Measurements from ENCODE around the gene ARHGAP6.
"Not testable (repeated sequence)": the region's sequence is repeated elsewhere in the genome, so short reads cannot be mapped to it uniquely, and the experiment has no call there.

The ARHGAP6 gene

DNA sequence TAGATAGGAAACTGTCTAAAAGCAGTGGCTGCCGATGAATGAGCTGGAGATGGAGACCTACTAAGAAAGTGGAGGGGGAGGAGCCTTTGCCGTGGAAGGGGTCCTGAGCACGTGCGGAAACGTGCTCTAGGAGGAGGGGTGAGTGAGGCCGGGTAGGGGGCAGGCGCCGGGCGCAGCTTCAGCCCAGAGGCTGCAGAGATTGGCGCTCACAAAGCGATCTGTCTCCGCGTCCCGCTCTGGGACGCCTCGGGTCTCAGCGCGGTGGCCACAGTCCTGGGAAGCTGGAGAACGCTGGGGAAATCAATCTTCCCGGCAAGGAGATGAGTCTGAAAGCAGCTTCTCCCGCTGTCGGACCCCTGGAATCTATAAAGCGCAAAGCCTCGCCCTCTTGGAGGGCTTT is 444 bp upstream of the ARHGAP6 start:
- Mint-ChIP-seq H3K27me3 (peaks cover 54% of the 10 kb centered on the region), H3K36me3 (ENCODE audit: low read depth) (no peaks in the 10 kb centered on the region), H3K9me3 (no peaks in the 10 kb centered on the region), H3K4me3 (no peak overlapping the region), H3K27ac (no peak overlapping the region), H3K4me1 (ENCODE audit: low read depth) (peaks cover 9% of the 10 kb centered on the region)

DNA sequence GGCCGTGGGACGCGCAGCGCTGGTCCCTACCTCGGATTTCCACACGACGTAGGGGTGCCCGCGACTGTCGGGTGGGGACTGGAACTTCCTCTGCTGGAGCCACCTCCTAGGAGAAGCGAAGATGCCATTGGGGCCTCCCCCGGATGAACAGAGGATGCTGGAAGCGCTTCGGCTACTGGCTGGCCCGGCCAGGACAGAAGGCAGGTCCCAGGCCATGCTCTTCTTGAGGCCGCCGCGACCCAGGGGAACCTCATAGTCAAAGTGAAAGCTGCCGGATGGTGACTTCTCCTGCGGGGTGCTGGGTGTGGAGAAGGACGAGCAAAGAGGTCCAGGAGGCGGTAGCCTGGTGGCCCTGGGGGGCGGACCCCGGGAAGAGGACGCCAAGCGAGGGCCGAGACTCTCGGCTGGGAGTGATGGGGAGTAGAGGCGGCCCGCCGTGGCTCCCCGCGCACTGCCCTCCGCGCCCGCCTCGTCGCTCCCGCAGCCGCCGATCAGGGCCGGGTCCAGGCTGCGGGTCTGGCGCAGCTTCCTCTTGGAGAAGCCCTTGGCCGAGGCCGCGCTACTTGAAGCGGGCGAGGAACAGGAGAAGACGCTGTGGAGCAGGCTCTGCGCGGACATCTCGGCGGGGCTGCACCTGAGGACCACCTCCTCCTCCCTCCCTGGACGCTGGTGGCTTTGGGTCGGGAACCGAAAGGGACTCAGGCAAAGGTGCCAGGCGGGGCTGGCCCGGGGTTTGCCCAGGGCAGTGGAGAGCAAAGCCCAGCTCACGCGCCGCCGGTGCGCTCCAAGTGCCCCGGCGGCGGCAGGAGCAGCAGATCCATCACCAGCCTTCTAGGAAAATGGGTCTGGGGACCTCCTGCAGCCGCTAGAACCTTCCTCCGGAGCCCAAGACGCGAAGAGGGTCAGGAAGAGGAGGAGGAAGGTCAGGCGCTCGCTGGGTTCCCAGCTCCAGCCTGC is 1.2 kb downstream of the ARHGAP6 start:
- Mint-ChIP-seq H3K4me3 (no peak overlapping the region), H3K36me3 (ENCODE audit: low read depth) (no peaks in the 10 kb centered on the region), H3K27me3 (peaks cover 48% of the 10 kb centered on the region)

DNA sequence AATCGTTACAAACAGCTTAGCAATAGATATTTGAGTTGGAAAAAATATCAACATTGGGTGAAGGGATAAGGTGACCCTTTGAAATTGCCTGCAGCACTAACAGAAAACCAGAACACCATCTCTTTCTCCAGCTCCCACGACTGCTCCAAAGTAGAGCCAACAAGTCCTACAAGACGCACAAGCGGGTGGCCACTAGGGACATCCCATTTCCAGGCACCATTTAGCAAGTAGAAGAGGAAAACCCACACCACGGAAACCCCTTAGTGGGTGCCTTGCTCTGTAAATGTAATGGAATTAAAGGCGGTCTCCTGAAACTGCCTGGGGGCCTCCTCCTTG is 1.9 kb downstream of the ARHGAP6 start:
- H3K27me3 Mint-ChIP-seq, result peaks cover 49% of the 10 kb centered on the region
- H3K9me3 Mint-ChIP-seq, result no peaks in the 10 kb centered on the region
- peaks cover 9% of the 10 kb centered on the region for H3K4me1 Mint-ChIP-seq (ENCODE audit: low read depth)
- no peak overlapping the region for H3K4me3 Mint-ChIP-seq
- H3K36me3 Mint-ChIP-seq (ENCODE audit: low read depth), result no peaks in the 10 kb centered on the region
- no peak overlapping the region for H3K27ac Mint-ChIP-seq

More for the DNA sequence above, 1.2 kb downstream of the ARHGAP6 start:
- peaks cover 9% of the 10 kb centered on the region for H3K4me1 Mint-ChIP-seq (ENCODE audit: low read depth)
- H3K9me3 Mint-ChIP-seq, result no peaks in the 10 kb centered on the region
- no peak overlapping the region for H3K27ac Mint-ChIP-seq

DNA sequence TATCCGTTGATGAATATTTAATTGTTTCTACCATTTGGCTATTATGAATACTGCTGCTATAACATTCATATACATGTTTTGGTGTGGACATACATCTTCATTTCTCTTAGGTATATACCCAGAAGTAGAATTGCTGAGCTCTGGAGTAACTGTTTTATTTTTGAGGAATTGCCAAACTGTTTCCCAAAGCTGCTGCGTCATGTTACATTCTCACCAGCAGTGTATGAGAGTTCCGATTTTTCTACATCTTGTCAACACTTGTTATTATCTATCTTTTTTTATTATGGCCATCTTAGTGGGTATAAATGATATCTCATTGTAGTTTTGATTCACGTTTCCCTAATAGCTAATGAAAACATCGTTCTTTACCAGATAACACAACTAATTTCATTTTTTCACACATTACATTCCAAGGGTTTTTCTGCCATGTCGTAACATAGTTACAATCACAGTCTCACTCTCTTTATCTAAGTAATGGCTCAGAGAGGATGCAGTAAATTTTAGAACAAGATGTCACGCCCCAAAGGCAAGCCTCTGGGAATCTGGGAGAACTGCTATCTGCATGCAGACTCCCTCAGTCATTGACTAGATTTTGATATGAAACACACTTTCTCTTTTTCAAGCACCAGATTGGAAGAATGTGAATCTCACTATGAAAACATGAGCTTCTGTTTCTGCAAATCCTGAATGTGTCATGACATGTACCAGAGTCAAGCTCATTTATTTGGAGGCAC is 10.3 kb downstream of the ARHGAP6 start:
- no peaks in the 10 kb centered on the region for H3K4me1 Mint-ChIP-seq (ENCODE audit: low read depth)
- H3K9me3 Mint-ChIP-seq, result no peaks in the 10 kb centered on the region
- H3K27ac Mint-ChIP-seq, result no peak overlapping the region
- no peaks in the 10 kb centered on the region for H3K36me3 Mint-ChIP-seq (ENCODE audit: low read depth)
- no peak overlapping the region for H3K4me3 Mint-ChIP-seq
- peaks cover 14% of the 10 kb centered on the region for H3K27me3 Mint-ChIP-seq

DNA sequence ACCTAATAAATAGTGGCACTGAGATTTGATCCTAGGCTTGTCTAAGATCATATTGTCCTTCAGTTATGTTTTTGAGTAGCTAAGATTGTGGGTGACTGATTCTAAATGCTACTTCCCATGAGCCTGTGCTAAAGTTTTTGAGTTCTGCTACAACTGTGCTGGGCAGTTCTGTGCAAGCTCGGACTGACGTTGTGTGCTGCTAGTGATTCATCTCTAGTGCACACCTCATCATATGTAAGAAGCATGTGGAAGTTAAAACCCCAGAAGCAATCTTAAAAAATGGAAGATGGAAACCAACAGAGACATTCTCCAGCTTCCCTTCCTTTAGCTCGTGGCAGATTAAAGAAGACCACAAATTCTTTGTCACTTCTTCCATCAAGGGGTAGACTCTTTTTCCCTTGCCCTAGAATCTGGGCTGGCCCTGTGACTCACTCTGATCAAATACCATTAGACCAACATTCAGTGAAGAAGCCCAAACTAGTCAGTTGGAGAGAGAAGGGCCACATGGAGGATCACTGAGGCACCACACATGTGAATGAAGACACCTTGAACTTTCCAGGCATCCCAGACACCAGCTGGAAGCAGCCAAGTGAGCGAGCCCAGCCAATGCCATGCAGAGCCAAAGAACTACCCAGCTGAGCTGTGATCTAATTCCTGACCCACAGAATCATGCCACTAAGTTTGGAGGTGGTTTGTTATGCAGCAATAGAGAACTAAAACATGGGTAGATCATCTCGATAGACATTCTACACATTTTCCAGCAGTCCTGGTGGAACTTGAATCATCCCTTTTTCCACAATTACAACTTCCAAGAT is 16.8 kb downstream of the ARHGAP6 start:
- Mint-ChIP-seq H3K4me3 (no peak overlapping the region), H3K9me3 (no peaks in the 10 kb centered on the region), H3K36me3 (ENCODE audit: low read depth) (no peaks in the 10 kb centered on the region), H3K27ac (no peak overlapping the region), H3K4me1 (ENCODE audit: low read depth) (peaks cover 3% of the 10 kb centered on the region), H3K27me3 (peaks cover 9% of the 10 kb centered on the region)

DNA sequence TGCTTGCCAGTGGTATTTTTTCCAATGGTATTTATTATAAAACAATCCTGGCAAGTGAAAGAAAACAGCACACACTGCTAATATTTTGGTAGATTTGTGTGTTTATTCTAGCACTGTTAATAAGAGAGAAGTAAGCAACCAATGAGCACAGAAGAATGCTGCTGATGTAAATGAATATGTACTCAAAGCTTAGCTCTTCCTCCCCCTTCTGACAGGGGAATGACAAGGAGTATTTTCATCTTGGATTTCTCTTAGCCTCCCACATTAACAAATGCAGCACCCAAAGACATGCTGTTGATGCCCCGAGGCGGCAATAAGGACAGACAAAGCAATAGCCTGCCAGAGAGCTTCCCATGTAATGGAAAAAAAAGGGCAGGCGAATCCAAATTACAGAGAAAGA is 18.6 kb downstream of the ARHGAP6 start:
- H3K4me3 Mint-ChIP-seq, result no peak overlapping the region
- H3K27ac Mint-ChIP-seq, result no peak overlapping the region
- H3K4me1 Mint-ChIP-seq (ENCODE audit: low read depth), result peaks cover 3% of the 10 kb centered on the region
- H3K27me3 Mint-ChIP-seq, result peaks cover 17% of the 10 kb centered on the region
- H3K9me3 Mint-ChIP-seq, result no peaks in the 10 kb centered on the region
- H3K36me3 Mint-ChIP-seq (ENCODE audit: low read depth), result no peaks in the 10 kb centered on the region

DNA sequence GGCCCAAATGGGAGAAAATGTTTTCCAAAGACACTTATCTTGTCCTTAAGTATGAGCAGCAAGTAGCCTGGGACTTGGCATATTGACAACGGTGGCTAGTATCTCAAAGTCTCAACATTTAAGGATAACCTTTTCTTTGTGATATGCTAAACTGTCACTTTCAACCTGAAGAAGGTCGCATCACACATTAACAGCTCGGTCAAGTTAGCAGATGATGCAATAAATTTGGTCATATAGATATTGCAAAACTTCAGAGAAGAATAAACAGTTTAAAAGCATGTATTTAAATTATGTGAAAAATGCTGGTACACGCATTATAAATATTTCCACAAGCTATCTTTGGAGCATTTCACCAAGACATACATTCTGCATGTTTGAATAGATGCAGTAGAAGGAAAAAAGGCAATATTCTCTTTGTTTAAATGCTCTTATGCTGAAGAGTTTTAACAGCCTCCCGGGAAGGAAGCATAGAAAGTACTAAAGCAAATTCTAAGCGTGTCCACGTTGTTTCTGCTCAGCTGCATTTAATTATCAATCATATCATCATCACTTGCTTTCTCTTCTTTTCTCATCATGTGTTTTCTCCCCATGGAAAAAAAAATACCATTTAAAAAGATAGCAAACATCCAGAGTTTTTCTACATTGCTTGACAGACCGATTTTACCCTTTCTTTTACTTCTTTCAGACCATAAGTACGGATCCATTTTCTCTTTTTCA is 24.2 kb downstream of the ARHGAP6 start:
- H3K27me3 Mint-ChIP-seq, result peaks cover 17% of the 10 kb centered on the region
- no peaks in the 10 kb centered on the region for H3K9me3 Mint-ChIP-seq
- no peaks in the 10 kb centered on the region for H3K36me3 Mint-ChIP-seq (ENCODE audit: low read depth)
- no peak overlapping the region for H3K4me3 Mint-ChIP-seq
- H3K27ac Mint-ChIP-seq, result no peak overlapping the region
- no peaks in the 10 kb centered on the region for H3K4me1 Mint-ChIP-seq (ENCODE audit: low read depth)

DNA sequence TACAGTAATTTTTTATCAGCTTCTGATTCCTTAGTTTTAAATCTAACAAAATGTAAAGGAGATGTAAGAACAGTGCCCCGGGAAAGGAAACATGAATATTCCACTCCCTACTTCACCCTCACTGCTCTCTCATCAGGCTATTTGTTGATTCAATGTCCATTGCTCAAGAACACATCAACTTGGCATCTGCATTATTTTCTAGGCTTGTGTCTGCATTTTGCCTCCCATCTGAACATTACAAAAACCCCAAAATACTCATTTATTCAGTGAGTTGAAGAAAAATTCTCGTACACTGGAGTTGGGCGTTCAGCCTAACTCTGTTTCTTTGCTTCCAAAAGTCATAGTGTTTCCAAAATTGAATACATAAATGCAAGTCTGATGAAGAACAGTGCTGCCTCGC is 25.6 kb downstream of the ARHGAP6 start:
- Mint-ChIP-seq H3K27me3 (peaks cover 7% of the 10 kb centered on the region), H3K36me3 (ENCODE audit: low read depth) (no peaks in the 10 kb centered on the region), H3K27ac (no peak overlapping the region), H3K9me3 (no peaks in the 10 kb centered on the region), H3K4me3 (no peak overlapping the region), H3K4me1 (ENCODE audit: low read depth) (no peaks in the 10 kb centered on the region)

DNA sequence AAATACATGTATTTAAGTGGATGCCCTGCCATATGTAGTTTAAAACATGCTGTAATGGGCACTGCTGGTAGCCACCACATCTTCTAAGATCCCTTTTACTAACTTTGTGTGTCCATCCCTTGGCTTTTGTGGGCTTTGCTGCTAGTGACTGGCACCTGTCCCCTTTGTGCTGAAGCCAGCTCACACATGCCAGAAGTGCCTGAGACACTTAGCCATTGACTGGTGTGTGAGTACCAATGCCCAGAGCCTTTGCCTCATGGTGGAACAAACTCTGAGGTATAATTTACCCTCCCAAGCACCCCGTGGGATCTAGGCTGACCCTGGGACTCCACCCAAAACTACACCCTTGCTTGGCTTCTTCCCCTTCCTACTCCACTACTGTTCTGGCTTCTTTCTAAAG is 33.0 kb downstream of the ARHGAP6 start:
- Mint-ChIP-seq H3K4me1 (ENCODE audit: low read depth) (no peaks in the 10 kb centered on the region), H3K4me3 (no peak overlapping the region), H3K27me3 (peaks cover 16% of the 10 kb centered on the region), H3K9me3 (no peaks in the 10 kb centered on the region), H3K36me3 (ENCODE audit: low read depth) (no peaks in the 10 kb centered on the region), H3K27ac (no peak overlapping the region)

DNA sequence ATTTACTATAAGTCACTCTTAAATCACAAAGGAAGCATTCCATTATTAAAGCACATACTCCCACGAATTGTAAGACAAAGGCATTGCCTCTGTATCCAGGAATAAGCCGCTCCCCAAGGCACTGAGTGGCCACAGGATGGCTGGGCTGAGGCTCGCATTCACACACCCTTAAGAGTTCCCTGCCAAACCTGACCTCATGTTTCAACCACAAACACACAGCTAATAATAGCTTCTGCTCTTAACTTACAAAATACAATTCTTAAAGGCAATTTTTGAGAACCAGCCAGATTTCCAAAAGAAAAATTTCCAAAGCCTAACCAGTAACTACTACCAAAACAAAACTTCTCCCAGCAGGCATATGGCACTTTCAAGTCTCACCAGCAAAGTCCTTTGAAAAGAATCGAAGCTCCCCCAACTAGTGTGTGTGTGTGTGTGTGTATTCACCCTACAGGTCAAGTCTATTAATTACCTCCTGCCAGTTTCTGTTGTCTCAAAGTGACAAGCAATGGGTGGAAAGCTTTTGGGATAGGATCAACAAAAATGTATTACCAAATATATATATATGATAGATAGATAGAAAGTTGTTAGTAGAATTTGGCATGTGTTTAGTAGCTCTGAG is 36.0 kb downstream of the ARHGAP6 start:
- H3K36me3 Mint-ChIP-seq (ENCODE audit: low read depth), result no peaks in the 10 kb centered on the region

DNA sequence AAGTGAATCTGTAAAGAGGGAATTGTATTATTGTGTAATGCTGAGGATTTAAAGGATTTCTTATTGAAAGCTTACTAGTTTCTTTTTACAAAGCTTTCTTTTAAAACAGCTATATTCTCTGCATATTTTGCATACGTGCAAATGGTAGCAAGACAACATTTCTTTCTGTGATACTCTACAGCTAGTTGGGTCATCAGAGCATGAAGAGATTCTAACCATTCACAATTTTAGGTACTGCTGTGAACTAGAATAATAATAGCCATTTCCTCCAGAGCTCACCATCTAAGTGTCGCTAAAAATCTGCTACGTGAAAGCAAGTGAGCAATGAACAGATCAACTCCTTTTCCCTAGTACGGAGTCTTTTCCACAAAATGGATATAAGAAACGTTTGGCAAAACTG is 37.3 kb downstream of the ARHGAP6 start:
- H3K36me3 Mint-ChIP-seq (ENCODE audit: low read depth), result no peaks in the 10 kb centered on the region
- H3K27me3 Mint-ChIP-seq, result peaks cover 14% of the 10 kb centered on the region

More for the DNA sequence above, 36.0 kb downstream of the ARHGAP6 start:
- Mint-ChIP-seq H3K9me3 (no peaks in the 10 kb centered on the region), H3K4me1 (ENCODE audit: low read depth) (no peaks in the 10 kb centered on the region), H3K27ac (no peak overlapping the region), H3K4me3 (no peak overlapping the region), H3K27me3 (peaks cover 16% of the 10 kb centered on the region)

DNA sequence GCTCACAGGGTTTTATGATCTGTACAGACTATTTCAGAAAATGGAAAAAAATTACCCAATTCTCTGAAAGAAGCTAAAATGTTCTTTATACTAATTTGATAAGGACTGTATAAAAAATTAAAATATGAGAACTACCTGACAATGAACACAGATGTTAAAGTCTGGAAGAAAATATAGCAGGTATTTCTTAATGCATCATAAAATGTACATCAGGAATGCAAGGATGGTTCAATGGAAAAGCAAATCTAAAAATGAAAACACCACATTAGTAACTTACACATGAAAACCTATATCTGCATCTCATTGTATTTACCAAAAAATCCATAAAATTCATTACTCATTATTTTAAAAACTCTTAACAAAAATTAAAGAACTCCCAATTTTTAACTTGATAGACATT is 39.4 kb downstream of the ARHGAP6 start:
- Mint-ChIP-seq H3K36me3 (ENCODE audit: low read depth) (no peaks in the 10 kb centered on the region), H3K27ac (no peak overlapping the region), H3K27me3 (peaks cover 8% of the 10 kb centered on the region), H3K9me3 (peaks cover 4% of the 10 kb centered on the region), H3K4me3 (no peak overlapping the region), H3K4me1 (ENCODE audit: low read depth) (no peaks in the 10 kb centered on the region)

More for the DNA sequence above, 37.3 kb downstream of the ARHGAP6 start:
- peaks cover 4% of the 10 kb centered on the region for H3K9me3 Mint-ChIP-seq
- H3K4me3 Mint-ChIP-seq, result no peak overlapping the region
- H3K4me1 Mint-ChIP-seq (ENCODE audit: low read depth), result no peaks in the 10 kb centered on the region
- H3K27ac Mint-ChIP-seq, result no peak overlapping the region

DNA sequence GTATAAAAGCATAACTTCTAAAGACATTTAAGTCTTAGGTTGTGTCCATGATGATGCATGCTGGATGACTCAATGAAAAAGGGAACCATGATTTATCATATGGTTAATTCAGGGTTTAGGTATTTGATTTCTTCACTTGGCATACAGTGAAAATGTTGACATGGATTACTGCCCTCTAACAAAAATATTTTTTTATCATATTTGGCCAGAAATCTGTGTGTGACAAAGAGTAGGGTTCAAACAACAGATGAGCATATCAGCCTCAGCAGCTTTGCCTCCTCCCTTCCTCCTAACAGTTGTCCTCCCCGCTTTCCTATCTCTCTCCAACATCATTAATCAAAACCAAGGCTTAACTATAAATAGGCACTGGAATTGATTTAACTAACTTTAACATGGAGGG is 46.3 kb downstream of the ARHGAP6 start:
- Mint-ChIP-seq H3K36me3 (ENCODE audit: low read depth) (no peaks in the 10 kb centered on the region), H3K9me3 (peaks cover 6% of the 10 kb centered on the region), H3K27ac (no peak overlapping the region), H3K27me3 (peaks cover 21% of the 10 kb centered on the region), H3K4me3 (no peak overlapping the region), H3K4me1 (ENCODE audit: low read depth) (no peaks in the 10 kb centered on the region)

DNA sequence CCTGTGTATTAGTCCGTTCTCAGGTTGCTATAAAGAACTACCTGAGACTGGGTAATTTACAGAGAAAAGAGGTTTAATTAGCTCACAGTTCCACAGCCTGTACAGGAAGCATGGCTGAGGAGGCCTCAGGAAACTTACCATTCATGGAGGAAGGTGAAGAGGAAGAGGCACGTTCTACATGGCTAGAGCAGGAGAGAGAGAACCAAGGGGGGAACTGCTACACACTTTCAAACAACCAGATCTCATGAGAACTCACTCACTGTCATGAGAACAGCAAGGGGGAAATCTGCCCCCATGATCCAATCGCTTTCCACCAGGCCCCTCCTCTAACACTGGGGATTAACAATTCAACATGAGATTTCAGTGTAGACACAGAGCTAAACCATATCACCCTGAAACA is 51.5 kb downstream of the ARHGAP6 start:
- not testable (repeated sequence) for H3K36me3 Mint-ChIP-seq (ENCODE audit: low read depth); H3K4me3 Mint-ChIP-seq; H3K27ac Mint-ChIP-seq; H3K9me3 Mint-ChIP-seq; H3K4me1 Mint-ChIP-seq (ENCODE audit: low read depth)
- H3K27me3 Mint-ChIP-seq, result peaks cover 11% of the 10 kb centered on the region

All from stimulated activated naive CD8-positive, alpha-beta T cell treated with anti-CD3 and anti-CD28 coated beads, Interleukin-15, Interleukin-2, amounts not matched to agents 100 ng/mL and 50 ng/mL, for 24 hours (primary cell).